SU-DHL-6 (cell line): ENCODE measurements around the gene HDAC7.

ENCODE experiments used
- CTCF ChIP-seq: fragments of 200-600 bp; sonication (generic); IDR thresholded peaks from one replicate; pipeline ENCODE4 v1.5.1; 2017; ENCODE audit warnings: antibody characterized with exemption, mild to moderate bottlenecking, low read length, moderate library complexity; ENCODE audit not compliant: insufficient read depth, poor library complexity, severe bottlenecking
- EZH2phosphoT487 ChIP-seq: fragments of 200-600 bp; sonication (generic), shearing (Covaris generic); conservative IDR thresholded peaks from 2 replicates; pipeline ENCODE4 v1.6.1; 2018; ENCODE audit warnings: mild to moderate bottlenecking, antibody characterized with exemption, low read length, moderate library complexity, mixed read lengths

- TF ChIP-seq CTCF (no peak), EZH2phosphoT487 (no peak)
Measured at GRCh38 chr12:47781479-47782371, 38.0 kb downstream of the HDAC7 start.
